Activated gamma-delta T cell (primary cell): Measurements from ENCODE around the gene AP3S2.
"Not testable (repeated sequence)": the region's sequence is repeated elsewhere in the genome, so short reads cannot be mapped to it uniquely, and the experiment has no call there.

Source experiments
- DNase-seq: peaks from one replicate; lab custom pipeline; 2025; lab: John Stamatoyannopoulos, UW

The AP3S2 gene

DNA sequence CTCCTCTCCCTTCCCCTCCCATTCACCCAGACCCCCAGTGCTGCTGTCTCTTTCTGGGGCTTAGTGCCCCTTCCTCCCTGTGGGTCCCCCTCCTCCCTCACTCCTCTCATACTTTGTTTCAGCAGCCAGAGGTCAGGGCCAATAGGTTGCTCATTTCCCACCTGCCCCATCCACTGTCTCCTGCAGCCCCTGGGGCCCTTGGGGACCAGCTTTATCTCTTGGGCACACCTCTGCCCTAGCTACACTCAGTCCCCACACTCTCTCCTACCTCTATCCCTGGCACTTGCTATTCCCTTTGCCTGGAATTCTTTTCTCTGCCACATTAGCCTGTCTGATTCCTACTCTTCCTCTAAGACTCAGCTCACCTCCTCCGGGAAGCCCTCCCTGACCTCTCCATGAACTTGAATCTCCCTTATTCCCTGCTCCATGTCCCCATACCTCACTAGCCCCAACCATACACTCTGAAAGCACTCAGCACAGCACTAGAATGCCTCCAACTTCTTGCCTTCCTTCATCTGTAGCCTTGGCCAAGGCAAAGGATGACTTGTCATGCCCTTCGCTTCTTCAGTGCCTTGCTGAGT, 93.8 kb downstream of the AP3S2 start:
- no peak for DNase-seq

DNA sequence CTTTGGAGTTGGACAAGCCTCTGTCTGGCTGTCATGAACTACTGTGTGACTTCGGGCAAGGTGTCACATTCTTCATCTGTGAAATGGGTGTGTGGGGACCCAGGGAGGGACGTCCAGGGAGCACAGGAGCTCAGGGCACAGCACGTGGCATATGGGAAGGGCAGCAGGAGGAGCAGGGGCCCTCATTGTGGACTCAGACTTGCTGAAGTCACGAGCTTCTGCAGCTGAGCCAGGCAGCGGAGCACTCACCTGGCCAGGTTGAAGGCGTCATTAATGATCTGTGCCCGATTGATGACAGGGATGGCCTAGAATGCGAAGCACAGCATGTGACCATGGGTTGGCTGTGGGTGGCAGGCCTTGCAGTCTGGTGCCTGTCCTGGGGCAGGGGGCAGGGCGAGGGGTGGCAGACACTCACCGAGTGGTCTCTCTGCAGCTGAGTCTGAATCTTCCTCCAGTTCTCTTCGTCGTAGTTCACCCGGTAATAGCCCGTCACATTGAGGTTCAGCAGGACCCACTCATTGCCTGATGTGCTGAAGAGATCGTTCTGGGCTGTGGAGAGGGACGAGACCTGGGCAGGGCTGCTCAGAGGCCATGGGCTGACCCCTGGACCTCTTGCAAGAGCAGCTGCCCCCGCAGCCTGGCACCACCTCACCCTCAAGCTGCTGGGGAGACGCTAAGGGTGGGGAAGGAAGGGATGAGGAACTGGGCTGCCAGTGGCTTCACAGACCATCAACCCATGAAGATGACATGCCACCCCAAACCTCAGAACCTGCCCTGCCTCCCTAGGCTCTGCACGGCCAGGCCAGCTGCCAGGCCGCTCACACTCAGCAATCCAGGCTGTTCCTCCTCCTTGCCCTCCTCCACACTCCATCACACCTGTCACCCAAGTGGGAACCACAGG, 94.5 kb downstream of the AP3S2 start:
- no peak for DNase-seq

DNA sequence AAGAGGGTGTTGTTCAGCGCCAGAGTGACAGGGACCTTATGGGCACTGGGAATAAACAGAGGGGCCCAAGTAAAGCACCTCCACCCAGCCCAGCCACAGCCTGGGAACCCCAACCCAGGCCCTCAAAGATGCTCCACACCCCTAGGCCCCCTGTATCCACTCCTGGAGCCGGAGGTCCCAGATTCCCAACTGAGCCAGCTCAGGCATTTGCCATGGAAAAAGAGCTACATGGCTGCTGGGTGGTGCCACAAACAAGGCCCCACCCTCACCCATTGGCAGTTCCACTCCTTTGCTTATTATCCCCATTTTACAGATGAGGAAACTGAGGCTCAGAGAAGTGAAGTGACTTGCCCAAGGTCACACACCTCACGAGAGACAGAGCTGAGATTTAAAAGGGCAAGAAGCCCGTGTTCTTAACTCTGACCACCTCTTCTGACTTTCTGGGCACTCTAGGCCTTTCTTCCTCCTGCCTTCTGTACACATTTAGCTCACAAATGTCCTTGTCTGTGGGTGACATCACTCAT, 96.1 kb downstream of the AP3S2 start:
- no peak for DNase-seq

DNA sequence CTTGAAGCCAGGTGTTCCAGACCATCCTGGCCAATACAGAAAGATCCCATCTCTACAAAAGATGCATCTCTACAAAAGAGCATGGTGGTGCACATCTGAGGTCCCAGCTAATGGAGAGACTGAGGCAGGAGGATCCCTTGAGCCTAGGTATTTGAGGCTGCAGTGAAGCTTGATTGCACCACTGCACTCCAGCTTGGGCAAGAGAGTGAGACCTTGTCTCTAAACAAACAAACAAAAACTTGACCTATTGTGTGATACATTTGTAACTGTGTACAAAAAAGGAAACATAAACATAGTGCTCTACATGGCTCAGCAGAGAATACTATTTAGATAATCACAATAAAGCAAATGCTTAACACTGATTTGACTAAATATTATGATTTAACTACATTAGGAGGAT, 97.8 kb downstream of the AP3S2 start:
- no peak for DNase-seq

DNA sequence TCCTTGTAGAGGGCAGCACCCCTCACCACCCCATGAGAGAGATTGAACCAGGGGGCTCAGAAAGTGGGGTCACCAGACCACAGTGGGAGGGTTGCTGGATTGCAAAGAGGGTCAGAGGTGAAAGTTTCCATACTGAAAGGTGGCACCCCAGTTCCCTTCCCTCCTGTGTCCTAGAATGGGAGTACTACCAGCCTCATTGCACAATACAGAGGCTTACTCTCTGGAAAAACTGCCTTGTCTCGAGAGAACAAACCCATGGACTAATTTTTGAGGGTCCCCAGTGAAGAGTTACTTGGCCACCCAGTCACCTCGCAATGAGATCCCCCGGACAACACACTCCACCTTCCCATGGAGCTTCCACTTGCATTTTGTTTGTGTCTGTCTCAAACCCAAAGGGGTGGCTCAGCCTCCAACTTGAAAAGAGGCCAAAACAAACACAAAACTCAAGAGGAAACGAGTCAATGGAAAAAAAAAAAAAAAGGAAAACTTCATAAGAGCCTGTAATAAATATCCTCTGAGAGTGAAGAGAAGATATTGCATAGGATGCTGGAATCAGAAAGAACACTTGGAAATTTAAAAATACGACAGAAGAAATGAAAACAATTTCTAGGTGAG, 99.1 kb downstream of the AP3S2 start:
- no peak for DNase-seq

DNA sequence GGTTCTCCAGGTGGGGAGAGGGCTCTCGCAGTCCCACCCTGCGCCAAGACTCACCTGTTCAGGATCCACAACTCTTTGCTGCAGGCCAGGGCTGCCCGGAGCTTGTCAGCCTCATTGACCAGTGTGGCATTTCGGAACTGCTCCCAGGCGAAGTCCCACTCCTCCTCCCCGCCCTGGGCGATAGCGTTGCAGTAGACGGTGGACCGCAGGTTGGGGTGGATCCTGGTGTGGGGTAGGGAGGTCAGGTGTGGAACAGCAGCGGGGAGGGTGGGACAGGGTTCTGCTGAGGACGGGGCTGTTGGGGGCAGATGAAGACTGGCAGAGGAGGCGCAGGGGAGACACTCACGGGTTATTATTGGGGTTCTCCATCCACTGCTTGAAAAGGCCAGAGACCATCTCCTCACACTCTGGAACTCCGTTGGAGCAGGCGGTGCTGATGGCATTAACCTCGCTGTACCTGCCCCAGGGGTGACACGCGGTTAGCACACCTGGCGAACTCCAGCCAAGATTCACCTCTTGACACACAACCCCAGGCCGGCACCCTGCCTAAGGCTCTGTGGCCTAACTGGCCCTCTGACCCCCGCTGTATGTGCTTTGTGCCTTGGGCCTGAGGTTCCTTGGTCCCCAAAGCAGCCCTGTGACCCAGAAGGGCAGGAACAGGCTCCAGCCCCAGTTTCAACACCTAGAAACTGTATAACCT, 101.5 kb downstream of the AP3S2 start:
- no peak for DNase-seq

DNA sequence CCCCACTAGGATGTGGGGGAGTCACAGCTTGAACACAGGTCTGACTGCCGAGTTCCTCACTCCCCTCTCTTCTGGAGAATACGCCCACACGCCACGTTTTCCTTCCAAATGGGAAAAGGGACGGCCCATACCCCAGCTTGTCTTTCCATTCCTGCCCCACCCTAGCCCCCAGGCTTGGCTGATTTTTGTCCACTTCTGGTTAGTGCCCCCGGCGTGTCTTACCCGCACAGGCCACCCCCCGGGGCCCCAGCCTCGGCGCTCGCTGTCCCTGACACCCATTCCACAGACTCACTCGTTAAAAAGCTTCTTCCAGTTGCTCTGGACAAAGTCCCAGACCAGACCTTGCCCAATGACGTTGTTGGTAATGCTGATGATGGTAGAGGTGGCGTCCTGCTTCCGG, 103.1 kb downstream of the AP3S2 start:
- DNase-seq: no peak

DNA sequence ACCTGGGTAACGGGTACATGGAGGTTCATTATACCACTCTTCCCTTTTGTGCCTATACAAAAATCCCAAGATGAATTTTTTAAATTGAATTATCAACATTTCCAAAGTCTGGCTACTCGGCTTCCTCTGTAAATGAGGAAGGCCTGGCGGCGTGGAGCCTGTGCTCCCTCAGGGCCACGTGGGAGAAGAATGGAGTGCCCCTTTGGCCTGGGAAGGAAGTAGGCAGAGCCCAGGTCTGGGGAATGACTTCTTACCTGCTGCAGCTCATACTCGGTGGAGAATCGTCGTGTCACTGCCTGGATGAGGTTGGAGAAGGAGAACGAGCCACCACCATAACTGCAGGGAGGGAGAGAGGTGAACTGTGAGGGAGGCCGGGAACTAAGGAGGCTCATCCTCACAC, 103.6 kb downstream of the AP3S2 start:
- DNase-seq: no peak

DNA sequence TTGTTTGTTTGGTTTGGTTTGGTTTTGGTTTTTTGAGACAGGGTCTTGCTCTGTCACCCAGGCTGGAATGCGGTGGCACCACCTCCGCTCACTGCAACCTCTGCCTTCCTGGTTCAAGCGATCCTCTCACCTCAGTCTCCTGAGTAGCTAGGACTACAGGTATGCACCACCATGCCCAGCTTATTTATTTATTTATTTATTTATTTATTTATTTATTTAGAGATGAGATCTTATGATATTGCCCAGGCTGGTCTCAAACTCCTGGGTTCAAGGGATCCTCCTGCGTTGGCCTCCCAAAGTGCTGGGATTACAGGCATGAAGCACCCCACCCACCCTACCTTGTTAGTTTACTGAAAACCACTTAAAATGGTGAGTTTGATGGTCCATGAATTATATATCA, 105.2 kb downstream of the AP3S2 start:
- DNase-seq: not testable (repeated sequence)

DNA sequence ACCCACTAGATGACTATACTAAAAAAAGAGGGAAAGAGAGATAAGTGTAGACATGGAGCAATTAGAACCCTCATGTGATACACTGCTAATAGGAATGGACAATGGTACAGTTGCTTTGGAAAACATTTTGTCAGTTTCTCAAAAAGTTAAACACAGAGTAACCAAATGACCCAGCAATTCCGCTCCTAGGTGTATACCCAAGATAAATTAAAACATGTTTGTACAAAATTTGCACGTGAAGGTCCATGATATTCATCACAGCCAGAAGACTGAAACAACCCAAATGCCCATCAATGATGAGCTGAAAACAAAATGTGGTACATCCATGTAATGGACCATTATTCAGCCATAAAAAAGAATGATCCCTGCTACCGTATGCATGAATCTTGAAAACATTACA, 105.8 kb downstream of the AP3S2 start:
- DNase-seq: no peak

DNA sequence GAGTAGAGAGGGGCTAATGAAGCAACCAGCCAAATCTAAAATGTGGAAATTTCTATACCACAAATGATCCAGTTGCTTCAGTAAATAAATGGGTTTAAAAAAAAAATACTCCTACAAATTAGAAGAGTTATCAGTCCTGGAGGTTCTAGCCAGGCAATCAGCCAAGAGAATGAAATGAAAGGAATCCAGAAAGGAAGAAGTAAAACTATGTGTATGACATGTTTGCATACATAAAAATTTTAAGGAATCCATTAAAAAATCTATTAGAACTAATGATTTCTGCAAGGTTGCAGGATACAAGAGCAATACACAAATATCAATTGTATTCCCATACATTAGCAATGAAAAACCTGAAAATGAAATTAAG, 108.0 kb downstream of the AP3S2 start:
- DNase-seq: no peak

DNA sequence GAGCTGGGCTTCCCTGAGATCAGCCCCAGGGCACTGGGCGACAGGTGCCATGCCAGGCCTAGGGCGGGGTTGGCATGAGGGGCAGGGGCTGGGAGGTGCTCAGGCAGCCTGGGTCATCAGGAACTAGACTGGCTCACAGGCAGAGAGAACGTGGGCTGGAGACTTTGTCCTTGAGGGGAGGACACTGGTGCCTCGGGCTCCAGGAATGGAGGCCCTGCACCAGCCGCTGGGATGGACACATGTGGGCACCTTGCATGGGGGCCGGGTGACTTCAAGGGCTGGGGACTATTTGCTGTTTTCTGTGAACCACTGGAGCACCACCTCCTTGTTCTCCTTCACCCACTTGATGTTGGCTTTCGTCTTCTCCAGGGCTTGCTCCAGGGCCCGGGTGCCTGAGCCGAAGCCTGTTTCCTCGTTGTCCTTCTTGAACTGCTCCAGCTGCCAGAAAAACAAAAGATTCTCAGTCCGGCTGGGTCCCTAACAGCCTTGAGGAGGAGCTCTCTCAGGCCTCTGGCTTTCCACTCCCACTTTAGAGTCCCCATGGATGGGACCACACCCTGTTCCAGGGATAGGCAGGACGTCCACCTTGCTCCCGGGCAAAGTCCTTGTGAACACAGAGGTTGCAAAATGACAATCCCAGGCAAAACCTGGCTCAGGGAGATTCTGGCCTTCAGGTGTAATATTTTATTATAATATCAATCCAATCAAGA, 108.6 kb downstream of the AP3S2 start:
- no peak for DNase-seq

DNA sequence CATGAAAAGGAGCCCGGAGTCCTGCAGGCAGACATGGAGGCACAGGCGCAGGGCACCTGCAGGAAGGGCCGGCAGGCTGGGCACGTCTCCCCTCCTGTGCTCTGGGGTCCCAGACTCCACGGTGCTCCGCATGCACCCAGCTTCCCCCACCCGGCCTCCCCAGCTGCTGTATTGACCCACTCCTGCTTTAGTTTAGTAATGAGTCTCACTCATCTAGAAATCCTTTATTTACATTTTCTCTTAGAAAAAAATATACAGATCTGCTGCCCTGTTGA, 109.2 kb downstream of the AP3S2 start:
- no peak for DNase-seq

DNA sequence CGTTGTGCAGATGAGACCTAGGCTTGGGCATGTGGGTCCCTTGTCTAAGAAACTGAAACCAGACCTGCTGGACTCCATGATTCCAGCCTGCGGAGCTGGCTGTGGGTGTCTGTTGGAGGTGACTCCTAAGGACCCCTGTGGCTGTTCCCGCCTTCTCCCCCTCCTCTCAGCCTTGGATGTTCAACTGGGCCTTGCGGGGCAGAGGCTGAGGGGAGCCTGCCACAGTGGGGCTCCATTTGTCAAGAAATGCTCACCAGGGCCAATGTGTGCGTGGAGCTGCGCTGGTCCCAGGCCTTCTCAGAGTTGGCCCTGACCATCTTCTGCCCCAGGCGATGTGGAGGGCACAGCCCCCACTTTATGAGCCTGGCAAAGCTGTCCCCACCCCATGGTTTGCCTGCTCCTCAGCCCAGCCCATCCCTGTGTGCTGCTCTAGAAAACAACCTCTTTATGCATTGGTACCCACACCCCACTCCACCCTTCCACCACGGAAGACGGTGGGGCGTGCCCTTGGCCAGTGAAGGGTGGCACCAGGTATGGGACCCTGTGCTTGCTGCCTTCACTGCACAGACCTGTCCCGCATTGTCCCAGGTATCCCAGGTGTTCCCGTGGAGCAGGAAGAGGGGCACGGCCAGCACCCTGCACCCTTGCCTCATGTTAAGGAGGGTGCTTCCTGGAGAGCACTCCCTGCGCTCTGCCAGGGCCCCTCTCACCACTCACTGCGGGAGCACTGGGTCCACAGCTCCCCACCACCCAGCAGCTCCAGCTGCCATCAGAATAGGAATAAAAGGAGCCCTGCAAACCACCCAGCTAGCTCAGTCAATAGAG, 109.7 kb downstream of the AP3S2 start:
- no peak for DNase-seq

DNA sequence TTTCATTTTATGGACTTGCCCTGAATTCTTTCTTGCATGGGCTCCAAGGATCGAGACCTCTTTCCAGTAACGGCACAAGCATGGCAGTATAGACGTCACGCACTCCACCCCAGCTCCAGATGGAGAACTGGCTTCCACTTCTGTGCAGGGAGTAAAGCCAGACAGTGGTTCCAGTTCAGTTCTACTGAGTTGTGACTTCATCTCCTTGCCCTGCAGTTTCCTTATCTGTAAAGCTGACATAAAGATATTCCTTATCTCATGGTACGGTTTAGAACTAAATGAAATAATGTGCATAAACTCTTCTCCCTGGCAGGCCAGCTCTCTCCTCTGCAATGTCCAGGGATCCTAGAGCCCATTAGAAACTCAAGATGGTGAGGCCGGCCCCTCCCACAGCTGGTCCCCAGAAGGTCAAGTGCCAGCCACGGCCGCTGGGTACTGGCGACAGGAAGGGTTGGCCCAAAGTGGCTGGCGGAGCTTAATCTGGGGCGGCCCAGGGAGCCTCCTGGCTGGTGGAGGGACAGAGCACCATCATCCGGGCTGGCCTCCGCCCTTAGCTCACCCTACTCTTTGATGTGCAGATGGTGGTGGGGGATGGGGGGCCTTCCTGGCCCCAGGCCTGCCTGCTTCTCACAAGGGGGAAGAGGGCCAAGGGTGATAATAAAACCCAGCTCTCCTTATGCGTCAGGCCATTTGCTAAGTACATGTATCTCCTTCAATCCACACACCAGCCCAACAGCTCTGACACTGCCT, 110.5 kb downstream of the AP3S2 start:
- no peak for DNase-seq

DNA sequence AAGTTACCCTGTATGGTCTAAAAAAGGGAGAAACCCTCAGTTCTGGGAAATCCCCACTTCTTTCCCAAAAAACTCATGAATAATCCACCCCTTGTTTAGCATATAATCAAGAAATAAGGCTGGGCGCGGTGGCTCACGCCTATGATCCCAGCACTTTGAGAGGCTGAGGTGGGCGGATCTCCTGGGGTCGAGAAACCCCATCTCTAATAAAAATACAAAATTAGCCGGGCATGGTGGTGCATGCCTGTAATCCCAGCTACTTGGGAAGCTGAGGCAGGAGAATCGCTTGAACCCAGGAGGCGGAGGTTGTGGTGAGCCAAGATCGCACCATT, 111.2 kb downstream of the AP3S2 start:
- not testable (repeated sequence) for DNase-seq

DNA sequence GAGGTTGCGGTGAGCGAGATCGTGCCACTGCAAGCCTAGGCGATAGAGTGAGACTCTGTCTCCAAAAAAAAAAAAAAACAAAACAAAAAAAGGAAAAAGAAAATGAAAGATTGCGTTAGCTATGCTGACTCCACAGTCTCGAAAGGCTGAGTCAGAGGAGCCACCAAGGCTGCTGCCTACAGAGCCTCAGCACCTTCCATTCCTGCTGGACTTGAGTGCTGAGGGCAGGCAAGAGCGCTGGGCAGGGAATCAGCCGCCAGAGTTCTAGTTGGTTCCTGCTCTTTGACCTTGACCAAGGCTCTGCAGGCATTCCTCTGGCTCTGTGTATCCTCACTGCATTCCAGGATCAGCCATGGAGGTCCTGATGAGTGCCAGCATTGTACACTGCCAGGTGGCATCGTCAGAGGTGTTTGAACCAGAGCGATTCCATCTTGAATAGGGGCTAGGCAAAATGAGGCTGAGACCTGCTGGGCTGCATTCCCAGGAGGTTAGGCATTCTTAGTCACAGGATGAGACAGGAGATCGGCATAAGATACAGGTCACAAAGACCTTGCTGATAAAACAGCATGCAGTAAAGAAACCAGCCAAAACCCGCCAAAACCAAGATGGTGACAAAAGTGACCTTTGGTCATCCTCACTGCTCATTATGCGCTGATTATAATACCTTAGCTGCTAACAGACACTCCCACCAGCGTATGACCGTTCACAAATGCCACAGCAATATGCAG, 111.7 kb downstream of the AP3S2 start:
- no peak for DNase-seq

DNA sequence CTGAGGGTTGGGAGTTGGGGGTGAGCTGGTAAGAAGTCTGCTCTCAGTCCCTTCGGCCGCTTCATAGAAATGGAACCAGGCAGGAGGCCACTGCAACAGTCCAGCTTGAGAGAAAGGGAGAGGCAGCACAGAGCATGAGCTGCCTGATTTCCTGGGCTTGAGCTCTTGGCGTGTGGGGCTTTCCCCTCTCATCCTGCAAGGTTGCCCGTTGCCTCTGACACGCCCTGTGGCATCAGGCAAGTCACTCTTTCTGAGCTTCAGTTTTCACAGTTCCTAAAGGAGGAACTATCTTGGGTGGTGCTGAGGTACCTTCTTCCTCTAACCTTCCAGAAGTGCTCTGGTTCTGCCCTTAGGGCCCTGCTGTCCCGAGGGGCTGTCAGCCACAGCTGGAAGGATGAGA, 112.7 kb downstream of the AP3S2 start:
- DNase-seq: no peak

DNA sequence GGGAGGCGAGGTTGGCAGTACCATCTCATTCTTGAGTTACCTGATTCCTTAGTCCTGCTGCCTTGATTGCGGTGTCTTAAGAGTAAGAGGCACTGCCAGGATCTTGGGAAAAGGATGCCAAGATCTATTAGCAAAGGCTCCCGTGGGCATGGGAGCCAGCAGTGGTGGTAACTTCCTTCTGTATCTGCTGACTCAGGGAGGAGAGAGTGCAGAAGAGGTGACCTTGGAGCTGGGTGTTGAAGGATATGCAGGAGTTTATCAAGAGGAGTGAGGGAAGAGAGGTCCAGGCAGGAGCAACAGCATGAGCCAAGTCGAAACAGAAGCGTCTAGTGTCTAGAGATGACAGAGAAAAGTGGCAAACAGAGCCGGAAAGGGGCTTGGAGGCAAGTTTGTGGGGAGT, 113.2 kb downstream of the AP3S2 start:
- no peak for DNase-seq
